ENCODE data around the gene PRKN. TPM values are rescaled to one million over a fixed set of nuclear protein-coding genes. Genes with fewer than 3 reads are reported as not detected.
A peak's percentile ranks its signal among the peaks of the same experiment; 100 is the strongest.

Gene PRKN
- total RNA-seq, 1 experiment from 2014 or later, result not detected

DNA sequence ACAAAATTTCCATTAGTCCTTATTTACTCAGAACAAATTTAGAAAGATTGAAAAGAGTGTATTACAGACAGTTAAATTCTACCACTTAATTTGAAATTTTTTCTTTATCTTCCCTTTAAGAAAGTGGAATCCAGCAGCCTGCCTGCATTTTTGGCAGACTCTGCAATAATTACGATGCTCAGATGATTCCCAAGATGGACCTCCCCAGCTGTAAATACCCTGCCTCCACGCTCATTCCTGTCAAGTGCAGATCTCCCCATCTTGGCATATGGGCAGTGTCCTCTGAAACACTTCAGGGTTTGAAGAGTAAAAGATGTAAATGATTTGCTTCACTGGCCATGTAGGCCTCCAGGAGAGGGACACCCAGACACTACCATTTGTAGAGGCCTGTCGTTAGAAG, 471.2 kb downstream of the PRKN start:
- Histone ChIP-seq H3K27me3 (ENCODE audit: insufficient read depth, low read depth) (peaks cover 11% of the 10 kb centered on the region; the same call in 1 of the 2 replicates), H3K9me3 (ENCODE audit: insufficient read depth, low read depth) (no peaks in the 10 kb centered on the region), H3K4me3 (no peak overlapping the region), H3K27ac (no peak overlapping the region), H3K4me2 (no peak overlapping the region), H3F3A (ENCODE audit: insufficient read depth, low read depth) (no peaks in the 10 kb centered on the region), H3K9me2 (ENCODE audit: insufficient read depth) (no peaks in the 10 kb centered on the region), H3K79me2 (ENCODE audit: low read depth) (no peaks in the 10 kb centered on the region), H3K36me3 (ENCODE audit: low read depth) (no peaks in the 10 kb centered on the region), H3K4me1 (replicated peaks; ENCODE audit: insufficient read depth) (no peaks in the 10 kb centered on the region), H4K20me1 (ENCODE audit: insufficient read depth) (no peaks in the 10 kb centered on the region), H2AFZ (no peak overlapping the region)
- TF ChIP-seq, protein P1, sequence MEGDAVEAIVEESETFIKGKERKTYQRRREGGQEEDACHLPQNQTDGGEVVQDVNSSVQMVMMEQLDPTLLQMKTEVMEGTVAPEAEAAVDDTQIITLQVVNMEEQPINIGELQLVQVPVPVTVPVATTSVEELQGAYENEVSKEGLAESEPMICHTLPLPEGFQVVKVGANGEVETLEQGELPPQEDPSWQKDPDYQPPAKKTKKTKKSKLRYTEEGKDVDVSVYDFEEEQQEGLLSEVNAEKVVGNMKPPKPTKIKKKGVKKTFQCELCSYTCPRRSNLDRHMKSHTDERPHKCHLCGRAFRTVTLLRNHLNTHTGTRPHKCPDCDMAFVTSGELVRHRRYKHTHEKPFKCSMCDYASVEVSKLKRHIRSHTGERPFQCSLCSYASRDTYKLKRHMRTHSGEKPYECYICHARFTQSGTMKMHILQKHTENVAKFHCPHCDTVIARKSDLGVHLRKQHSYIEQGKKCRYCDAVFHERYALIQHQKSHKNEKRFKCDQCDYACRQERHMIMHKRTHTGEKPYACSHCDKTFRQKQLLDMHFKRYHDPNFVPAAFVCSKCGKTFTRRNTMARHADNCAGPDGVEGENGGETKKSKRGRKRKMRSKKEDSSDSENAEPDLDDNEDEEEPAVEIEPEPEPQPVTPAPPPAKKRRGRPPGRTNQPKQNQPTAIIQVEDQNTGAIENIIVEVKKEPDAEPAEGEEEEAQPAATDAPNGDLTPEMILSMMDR (conservative IDR thresholded peaks at IDR 0.05), result no peak
- TF ChIP-seq EZH2 (IDR thresholded peaks at IDR 0.05; ENCODE audit: low read depth), result no peak
- intact Hi-C loops (cut with micrococcal nuclease; ENCODE audit: unreplicated experiment), result no loop called here
- CTCF ChIA-PET, result no interaction called here
- DNase-seq, result no peak
- POLR2A ChIA-PET (ENCODE audit: unreplicated experiment), result no interaction called here
- no TSS peak for BruUV-seq (replicated peaks)

- DNase-seq, result peak in 1 of 2 experiments; percentile 0
- Histone ChIP-seq H4K20me1 (ENCODE audit: insufficient read depth) (no peaks in the 10 kb centered on the region), H3K9me2 (ENCODE audit: insufficient read depth) (no peaks in the 10 kb centered on the region), H3K36me3 (ENCODE audit: low read depth) (no peaks in the 10 kb centered on the region), H3K27me3 (ENCODE audit: insufficient read depth, low read depth) (no peaks in the 10 kb centered on the region), H3K4me1 (replicated peaks; ENCODE audit: insufficient read depth) (no peaks in the 10 kb centered on the region), H3K27ac (no peak overlapping the region), H3F3A (ENCODE audit: insufficient read depth, low read depth) (no peaks in the 10 kb centered on the region), H2AFZ (no peak overlapping the region), H3K4me3 (no peak overlapping the region), H3K79me2 (ENCODE audit: low read depth) (no peaks in the 10 kb centered on the region), H3K4me2 (no peak overlapping the region), H3K9me3 (ENCODE audit: insufficient read depth, low read depth) (no peaks in the 10 kb centered on the region)
- CTCF ChIA-PET, result no interaction called here
- intact Hi-C loops (cut with micrococcal nuclease; ENCODE audit: unreplicated experiment), result no loop called here
- no TSS peak for BruUV-seq (replicated peaks)
- TF ChIP-seq EZH2 (IDR thresholded peaks at IDR 0.05; ENCODE audit: low read depth), result no peak
- TF ChIP-seq, protein P1 (conservative IDR thresholded peaks at IDR 0.05), result no peak
- POLR2A ChIA-PET (ENCODE audit: unreplicated experiment), result no interaction called here
Measured at GRCh38 chr6:162251257-162251656, 476.3 kb downstream of the PRKN start.

DNA sequence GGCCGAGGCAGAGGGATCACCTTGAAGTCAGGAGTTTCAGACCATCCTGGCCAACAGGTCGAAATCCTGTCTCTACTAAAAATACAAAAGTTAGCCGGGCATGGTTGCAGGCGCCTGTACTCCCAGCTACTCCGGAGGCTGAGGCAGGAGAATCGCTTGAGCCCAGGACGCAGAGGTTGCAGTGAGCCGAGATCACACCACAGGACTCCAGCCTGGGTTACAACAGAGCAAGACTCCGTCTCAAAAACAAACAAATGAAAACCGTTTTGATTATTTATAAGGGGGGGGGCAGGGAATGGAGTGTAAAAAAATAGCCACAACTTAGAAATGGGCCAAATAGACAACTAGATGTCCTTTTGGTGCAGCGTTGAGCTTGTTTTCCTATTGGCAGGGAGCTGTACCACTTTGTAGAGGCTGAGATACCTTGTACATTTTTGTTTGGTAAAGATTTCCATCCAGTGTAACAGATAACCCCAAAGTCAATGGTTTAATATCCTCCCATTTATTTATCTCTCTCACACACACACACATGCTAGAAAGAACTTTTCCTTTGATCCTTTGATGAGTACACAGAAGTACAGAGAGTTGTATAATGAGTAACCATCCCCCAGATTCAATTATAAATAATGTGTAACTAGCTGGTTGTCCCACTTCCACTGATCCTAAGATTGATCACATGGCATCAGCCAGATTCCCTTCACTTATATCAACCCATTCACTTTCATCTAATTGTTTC, 477.5 kb downstream of the PRKN start:
- DNase-seq, result no peak
- CTCF ChIA-PET, result no interaction called here
- H3K4me3 ChIP-seq, result no peak overlapping the region
- no peaks in the 10 kb centered on the region for H3F3A ChIP-seq (ENCODE audit: insufficient read depth, low read depth)
- POLR2A ChIA-PET (ENCODE audit: unreplicated experiment), result no interaction called here
- H4K20me1 ChIP-seq (ENCODE audit: insufficient read depth), result no peaks in the 10 kb centered on the region
- H3K27me3 ChIP-seq (ENCODE audit: insufficient read depth, low read depth), result no peaks in the 10 kb centered on the region
- no peak overlapping the region for H2AFZ ChIP-seq
- TF ChIP-seq EZH2 (IDR thresholded peaks at IDR 0.05; ENCODE audit: low read depth), result no peak
- TF ChIP-seq, protein P1 (conservative IDR thresholded peaks at IDR 0.05), result no peak
- peak overlapping the region; percentile 39; the same call in 1 of the 2 replicates for H3K4me2 ChIP-seq
- H3K9me2 ChIP-seq (ENCODE audit: insufficient read depth), result no peaks in the 10 kb centered on the region
- H3K27ac ChIP-seq, result no peak overlapping the region
- no peaks in the 10 kb centered on the region for H3K36me3 ChIP-seq (ENCODE audit: low read depth)
- no TSS peak for BruUV-seq (replicated peaks)
- no peaks in the 10 kb centered on the region for H3K9me3 ChIP-seq (ENCODE audit: insufficient read depth, low read depth)
- no peaks in the 10 kb centered on the region for H3K79me2 ChIP-seq (ENCODE audit: low read depth)
- intact Hi-C loops (cut with micrococcal nuclease; ENCODE audit: unreplicated experiment), result no loop called here
- no peaks in the 10 kb centered on the region for H3K4me1 ChIP-seq (replicated peaks; ENCODE audit: insufficient read depth)
